Upper lobe of right lung (tissue), 1 donor: ENCODE measurements around the gene AP3B1. TPM values are rescaled to one million over a fixed set of nuclear protein-coding genes. Genes with fewer than 3 reads are reported as not detected.

Experiments
- ATAC-seq: fragments of 200-7000 bp; cut with Tn5 transposase; one replicate; pipeline ENCODE4 v1.9.1; 2020; ENCODE audit warnings: mild to moderate bottlenecking, moderate library complexity
- DNase-seq: peaks from one replicate; pipeline ENCODE4 v3.0.0-alpha.2; 2020
- H3K27ac ChIP-seq: fragments of 200-600 bp; one replicate; pipeline ENCODE4 v1.8.0; 2022
- H3K27me3 ChIP-seq: fragments of 200-600 bp; one replicate; pipeline ENCODE4 v1.8.0; 2022; ENCODE audit warnings: mild to moderate bottlenecking
- H3K36me3 ChIP-seq: fragments of 200-600 bp; one replicate; pipeline ENCODE4 v1.8.0; 2022
- H3K4me1 ChIP-seq: fragments of 200-600 bp; one replicate; pipeline ENCODE4 v1.8.0; 2022
- H3K4me3 ChIP-seq: fragments of 200-600 bp; one replicate; pipeline ENCODE4 v1.8.0; 2022; ENCODE audit warnings: mild to moderate bottlenecking
- H3K9me3 ChIP-seq: fragments of 200-600 bp; one replicate; pipeline ENCODE4 v1.8.0; 2022
- CTCF ChIP-seq: fragments of 200-600 bp; IDR thresholded peaks from one replicate; pipeline ENCODE4 v1.8.0; 2022; ENCODE audit warnings: antibody characterized with exemption
- intact Hi-C: fragments of 100-400 bp; cut with DNase I; formaldehyde crosslinking; loops from one replicate; pipeline ENCODE4 v1.11.0; 2022
- total RNA-seq: library from RNA; stranded (reverse); fragmentation: NEBNext Ultra II Directional; extraction: Animal tissue kit (Norgen Biotek cat#: 25700); gene quantifications from one replicate; pipeline ENCODE4 v1.2.1, GENCODE V29; 2021
- donor health status: DM: no; HTN: yes; CAD: no; lungs with severe emphysema.

Gene AP3B1
- total RNA-seq, 1 donor from 2014 or later = 32.9 TPM

- Histone ChIP-seq H3K4me3 (no peak overlapping the region), H3K36me3 (peaks cover 23% of the 10 kb centered on the region)
- ATAC-seq = no peak
These were observed 191.1 kb downstream of the AP3B1 start for GRCh38 chr5:78103232-78103918.

GRCh38 chr5:78102500-78102899 lies 192.0 kb downstream of the AP3B1 start:
- H3K27me3 ChIP-seq = no peaks in the 10 kb centered on the region
- TF ChIP-seq CTCF = no peak
- no peak for ATAC-seq
- no peaks in the 10 kb centered on the region for H3K4me1 ChIP-seq
- no peak overlapping the region for H3K4me3 ChIP-seq
- no peak overlapping the region for H3K27ac ChIP-seq
- no peak for DNase-seq
- intact Hi-C loops = no loop called here
- peaks cover 23% of the 10 kb centered on the region for H3K36me3 ChIP-seq
- no peaks in the 10 kb centered on the region for H3K9me3 ChIP-seq

More at GRCh38 chr5:78103232-78103918, 191.1 kb downstream of the AP3B1 start:
- no peaks in the 10 kb centered on the region for H3K9me3 ChIP-seq
- H3K27ac ChIP-seq = no peak overlapping the region
- no peaks in the 10 kb centered on the region for H3K4me1 ChIP-seq
- no peak for DNase-seq
- no peak for TF ChIP-seq CTCF
- no peaks in the 10 kb centered on the region for H3K27me3 ChIP-seq
- intact Hi-C loops = no loop called here

GRCh38 chr5:78095125-78095524 lies 199.4 kb downstream of the AP3B1 start:
- Histone ChIP-seq H3K27me3 (no peaks in the 10 kb centered on the region), H3K4me1 (no peaks in the 10 kb centered on the region), H3K27ac (no peak overlapping the region), H3K36me3 (peaks cover 15% of the 10 kb centered on the region), H3K4me3 (no peak overlapping the region), H3K9me3 (no peaks in the 10 kb centered on the region)
- DNase-seq = no peak
- no peak for ATAC-seq
- intact Hi-C loops = no loop called here
- TF ChIP-seq CTCF = no peak

GRCh38 chr5:78090002-78090401 lies 204.5 kb downstream of the AP3B1 start:
- Histone ChIP-seq H3K27me3 (no peaks in the 10 kb centered on the region), H3K36me3 (peaks cover 21% of the 10 kb centered on the region), H3K4me3 (no peak overlapping the region), H3K27ac (no peak overlapping the region), H3K9me3 (no peaks in the 10 kb centered on the region), H3K4me1 (no peaks in the 10 kb centered on the region)
- DNase-seq (no peak), ATAC-seq (no peak)
- intact Hi-C loops = no loop called here
- no peak for TF ChIP-seq CTCF

- Histone ChIP-seq H3K4me3 (no peak overlapping the region), H3K4me1 (no peaks in the 10 kb centered on the region), H3K36me3 (no peaks in the 10 kb centered on the region), H3K27me3 (no peaks in the 10 kb centered on the region), H3K27ac (no peak overlapping the region), H3K9me3 (no peaks in the 10 kb centered on the region)
- intact Hi-C loops = no loop called here
- no peak for TF ChIP-seq CTCF
- DNase-seq (no peak), ATAC-seq (no peak)
These were observed 215.6 kb downstream of the AP3B1 start for GRCh38 chr5:78078858-78079257.
